Gastroesophageal sphincter (tissue), 3 donors: Measurements from ENCODE around the gene GPLD1.

ENCODE experiments used
- CTCF ChIP-seq, 4 experiments: fragments of 200-600 bp in 2 of 4; fragments of 450-650 bp in 2 of 4; sonication (generic) in 1 of 4; IDR thresholded peaks; one replicate each; pipeline ENCODE4 v1.5.1; 2017 to 2019; ENCODE audit warnings: antibody characterized with exemption in 4 of 4, mild to moderate bottlenecking in 2 of 4, moderate library complexity in 2 of 4
- POLR2AphosphoS5 ChIP-seq: sonication (generic); formaldehyde crosslinking; IDR thresholded peaks from one replicate; pipeline ENCODE4 v1.6.1; 2017; ENCODE audit warnings: antibody characterized with exemption

GRCh38 chr6:24534329-24534728 is 45.0 kb upstream of the GPLD1 start:
- no peak for TF ChIP-seq POLR2AphosphoS5
- TF ChIP-seq CTCF (IDR thresholded peaks at IDR 0.05) = no peak
